GM12878 (cell line): ENCODE measurements around the gene PSME3. TPM values are rescaled to one million over a fixed set of nuclear protein-coding genes. Genes with fewer than 3 reads are reported as not detected.

ENCODE experiments used
- ATAC-seq: fragments of 200-7000 bp; cut with Tn5 transposase; 3 replicates; pipeline ENCODE4 v1.9.1; 2020; ENCODE audit warnings: mild to moderate bottlenecking, moderate library complexity
- BruUV-seq: library from RNA; stranded (reverse); fragments of 400-500 nt; replicated peaks from 2 replicates; lab custom pipeline; 2021; lab: Mats Ljungman, UMichigan
- CTCF ChIA-PET: fragments of 300-600 bp; sonication (Branson Sonifier 250); formaldehyde crosslinking; extraction: SDS; loops from one replicate; lab custom pipeline; 2021; ENCODE audit warnings: inconsistent platforms; lab: Yijun Ruan, JAX
- POLR2A ChIA-PET: fragments of 350-600 bp; formaldehyde crosslinking; extraction: SDS; loops from one replicate; lab custom pipeline; 2021; ENCODE audit warnings: inconsistent platforms; lab: Charles Lee
- RAD21 ChIA-PET: fragments of 300-600 bp; sonication (Branson Sonifier 250); formaldehyde crosslinking; loops from one replicate; lab custom pipeline; 2023; ENCODE audit warnings: antibody characterized with exemption; ENCODE audit not compliant: unreplicated experiment; lab: Charles Lee
- SMC1A ChIA-PET: fragments of 300-600 bp; sonication (Branson Sonifier 250); formaldehyde crosslinking; loops from one replicate; lab custom pipeline; 2023; ENCODE audit not compliant: unreplicated experiment, uncharacterized antibody; lab: Charles Lee
- DNase-seq: peaks from one replicate; pipeline ENCODE4 v3.0.0-alpha.2; 2011; ENCODE audit warnings: low read depth, low spot score
- FAIRE-seq: peaks from 3 replicates; lab custom pipeline; 2011; peaks lifted over from hg19 to GRCh38; lab: Jason Lieb, UNC
- H2AFZ ChIP-seq: 2 replicates; pipeline ENCODE4 v1.6.0; 2011; ENCODE audit warnings: low read depth, low read length, control low read depth; ENCODE audit not compliant: control insufficient read depth
- H3K27ac ChIP-seq: 2 replicates; pipeline ENCODE4 v1.5.1; 2011; ENCODE audit warnings: control low read depth; ENCODE audit not compliant: control insufficient read depth, insufficient read depth
- H3K27me3 ChIP-seq, 2 experiments: replicated peaks in 1 of 2; 2 replicates each; pipeline versions ENCODE4 v1.6.0 to v1.6.1; 2011; ENCODE audit warnings: low read length in 1 of 2; ENCODE audit not compliant: control insufficient read depth in 2 of 2, insufficient read depth in 2 of 2
- H3K36me3 ChIP-seq, 2 experiments: 2 replicates each; pipeline ENCODE4 v1.5.1; 2011; ENCODE audit warnings: low read length in 1 of 2; ENCODE audit not compliant: control insufficient read depth in 2 of 2, insufficient read depth in 2 of 2
- H3K4me1 ChIP-seq: 2 replicates; pipeline ENCODE4 v1.6.1; 2011; ENCODE audit warnings: mild to moderate bottlenecking, low read length, moderate library complexity, mixed read lengths; ENCODE audit not compliant: control insufficient read depth, insufficient read depth
- H3K4me2 ChIP-seq: 2 replicates; pipeline ENCODE4 v1.6.0; 2011; ENCODE audit warnings: control low read depth; ENCODE audit not compliant: control insufficient read depth, insufficient read depth
- H3K4me3 ChIP-seq: fragments of 200-600 bp; sonication (generic); 2 replicates; pipeline ENCODE4 v1.5.1; 2016
- H3K79me2 ChIP-seq: 2 replicates; pipeline ENCODE4 v1.6.0; 2011; ENCODE audit warnings: low read length; ENCODE audit not compliant: control insufficient read depth, insufficient read depth
- H3K9ac ChIP-seq: 2 replicates; pipeline ENCODE4 v1.8.0; 2011; ENCODE audit warnings: low read length, control low read depth, mixed read lengths; ENCODE audit not compliant: control insufficient read depth, insufficient read depth
- H3K9me3 ChIP-seq: replicated peaks from 3 replicates; pipeline ENCODE4 v1.5.1; 2011; ENCODE audit warnings: mild to moderate bottlenecking, low read length; ENCODE audit not compliant: control insufficient read depth, insufficient read depth
- H4K20me1 ChIP-seq: 2 replicates; pipeline ENCODE4 v1.6.0; 2011; ENCODE audit not compliant: control insufficient read depth, insufficient read depth
- GABPA ChIP-seq: IDR thresholded peaks from 2 replicates; pipeline ENCODE4 v1.6.1; 2014; ENCODE audit warnings: antibody characterized with exemption, low read depth, mild to moderate bottlenecking, inconsistent platforms
- IKZF1 ChIP-seq: fragments of 450-650 bp; conservative IDR thresholded peaks from 2 replicates; pipeline ENCODE4 v1.6.1; 2017; ENCODE audit warnings: antibody characterized with exemption, mild to moderate bottlenecking
- MLLT1 ChIP-seq: fragments of 450-650 bp; IDR thresholded peaks from 2 replicates; pipeline ENCODE4 v1.6.1; 2016; ENCODE audit warnings: mild to moderate bottlenecking
- PRDM15 ChIP-seq: fragments of 450-650 bp; formaldehyde crosslinking; IDR thresholded peaks from 2 replicates; pipeline ENCODE4 v1.4.0; 2020; ENCODE audit warnings: mild to moderate bottlenecking, moderate library complexity
- SKIL ChIP-seq: fragments of 450-650 bp; IDR thresholded peaks from 2 replicates; pipeline ENCODE4 v1.6.1; 2017; ENCODE audit warnings: mild to moderate bottlenecking, low read depth, inconsistent platforms; ENCODE audit not compliant: poor library complexity, severe bottlenecking
- WGBS: methylation state at CpG from one replicate; pipeline ENCODE4 v1.1.6; 2016; ENCODE audit warnings: low lambda C conversion rate; ENCODE audit not compliant: insufficient replicate concordance, insufficient coverage; ENCODE audit errors: missing lambda C conversion rate; 5-methylcytosine and 5-hydroxymethylcytosine counted together
- in situ Hi-C: fragments of 300-500 bp; cut with MboI; formaldehyde crosslinking; loops from 9 replicates; pipeline ENCODE4 v1.14.3; 2018; ENCODE audit warnings: mixed read lengths
- intact Hi-C: fragments of 100-400 bp; cut with micrococcal nuclease; formaldehyde crosslinking; loops from one replicate; pipeline ENCODE4 v1.14.2; 2022; ENCODE audit not compliant: unreplicated experiment
- polyA plus RNA-seq, 11 experiments: library from polyadenylated mRNA; depleted of rRNA in 4 of 11; unstranded in 6 of 11; stranded (reverse) in 5 of 11; fragments of >200 nt; fragmentation: Nextera tagmentation in 4 of 11; fragmentation: Illumina TruSeq in 1 of 11; extraction: Ambion mirVana in 4 of 11; extraction: Trizol in 1 of 11; gene quantifications; 1 replicate in 1 of 11; 2 replicates in 10 of 11; pipeline versions ENCODE4 v1.2.1 to v1.2.3, GENCODE V29; 2011 to 2016; ENCODE audit warnings: inconsistent platforms in 2 of 11, missing spikeins in 2 of 11, low read depth in 1 of 11
- total RNA-seq, 4 experiments: library from RNA; depleted of rRNA in 3 of 4; stranded (reverse); fragments of >200 nt in 3 of 4; fragmentation: Illumina TruSeq in 1 of 4; extraction: Trizol in 1 of 4; gene quantifications; 2 replicates each; pipeline versions ENCODE4 v1.2.1 to v1.2.3, GENCODE V29; 2013 to 2021

The PSME3 gene
- total and polyA plus RNA-seq, 10 of the 15 experiments (the other 5 are each of a cell fraction or from before 2014, with no cell fraction given) = 26.9 to 330 (median 137) TPM

- Histone ChIP-seq H3K36me3 (peaks cover 6 to 18% of the 10 kb centered on the region in 2 experiments), H3K4me3 (no peak overlapping the region), H2AFZ (no peak overlapping the region), H3K4me2 (no peak overlapping the region), H4K20me1 (no peaks in the 10 kb centered on the region), H3K27ac (no peak overlapping the region), H3K27me3 (no peaks in the 10 kb centered on the region), H3K9me3 (no peaks in the 10 kb centered on the region), H3K4me1 (peaks cover 6% of the 10 kb centered on the region; the same call in 1 of the 2 replicates), H3K9ac (no peak overlapping the region), H3K79me2 (peaks cover 20% of the 10 kb centered on the region)
- SMC1A ChIA-PET = interaction anchor here (1.0 to 1.9 kb wide), 5 partner anchors 23 to 243 kb away, joined by 3 to 5 read pairs (median 4); partner anchors contain the start of genes CNTD1, COA3, RPL27 and VPS25
- DNase-seq (no peak), FAIRE-seq (no peak), ATAC-seq (no peak)
- in situ Hi-C loops (no loop called here), intact Hi-C loops (no loop called here)
- BruUV-seq = TSS peak; percentile 33
- POLR2A ChIA-PET = no interaction called here
- CTCF ChIA-PET = interaction anchor here (1.2 to 6.1 kb wide), 16 partner anchors 9 to 258 kb away, joined by 3 to 81 read pairs (median 7); partner anchors contain the start of genes COA3, PSMC3IP, PSME3 and PTGES3L
- 97% methylated on average over 7 of the region's 7 CpGs for WGBS
- RAD21 ChIA-PET = interaction anchor here (1.1 to 1.6 kb wide), 3 partner anchors 58 to 177 kb away, joined by 4 to 6 read pairs (median 4); partner anchors contain the start of gene RPL27
- TF ChIP-seq SKIL (no peak), PRDM15 (CRISPR knock-in tag) (no peak), MLLT1 (no peak), IKZF1 (no peak), GABPA (no peak)
Measured at GRCh38 chr17:42821176-42821575, 12.0 kb upstream of the PSME3 start.
